Endothelial cell (in vitro differentiated cells): ENCODE results near the gene CRTC1. TPM values are rescaled to one million over a fixed set of nuclear protein-coding genes. Genes with fewer than 3 reads are reported as not detected.

Source experiments
- DNase-seq: peaks from one replicate; pipeline ENCODE4 v3.0.0; 2021; ENCODE audit warnings: low spot score
- H3K27ac Mint-ChIP-seq: one replicate; pipeline ENCODE4 v1.8.0; 2021; ENCODE audit warnings: mixed read lengths, inconsistent platforms; ENCODE audit not compliant: unreplicated experiment
- H3K27me3 Mint-ChIP-seq: one replicate; pipeline ENCODE4 v1.8.0; 2021; ENCODE audit warnings: mild to moderate bottlenecking, moderate library complexity, mixed read lengths, inconsistent platforms; ENCODE audit not compliant: unreplicated experiment
- H3K36me3 Mint-ChIP-seq: one replicate; pipeline ENCODE4 v1.8.0; 2021; ENCODE audit warnings: mild to moderate bottlenecking, low read depth, mixed read lengths, inconsistent platforms; ENCODE audit not compliant: unreplicated experiment
- H3K4me1 Mint-ChIP-seq: one replicate; pipeline ENCODE4 v1.8.0; 2021; ENCODE audit warnings: mild to moderate bottlenecking, mixed read lengths, inconsistent platforms; ENCODE audit not compliant: unreplicated experiment
- H3K4me3 Mint-ChIP-seq: one replicate; pipeline ENCODE4 v1.8.0; 2021; ENCODE audit warnings: mild to moderate bottlenecking, mixed read lengths, inconsistent platforms; ENCODE audit not compliant: unreplicated experiment
- H3K9me3 Mint-ChIP-seq: one replicate; pipeline ENCODE4 v1.8.0; 2021; ENCODE audit warnings: mixed read lengths, inconsistent platforms; ENCODE audit not compliant: unreplicated experiment
- total RNA-seq: library from RNA; stranded (reverse); fragmentation: NEBNext Ultra II Directional; extraction: Animal tissue kit (Norgen Biotek cat#: 25700); gene quantifications from one replicate; pipeline ENCODE4 v1.2.1, GENCODE V29; 2021; ENCODE audit not compliant: unreplicated experiment
- TF ChIP-seq, protein P1 (sequence below): fragments of 200-600 bp; sonication (generic); IDR thresholded peaks from one replicate; pipeline ENCODE4 v1.5.0; 2021; ENCODE audit warnings: antibody characterized with exemption; ENCODE audit not compliant: unreplicated experiment

CRTC1 gene
- total RNA-seq, 1 donor from 2014 or later, result 17.5 TPM

- no peak overlapping the region for H3K4me3 Mint-ChIP-seq
- peaks cover 6% of the 10 kb centered on the region for H3K4me1 Mint-ChIP-seq
- TF ChIP-seq, protein P1, sequence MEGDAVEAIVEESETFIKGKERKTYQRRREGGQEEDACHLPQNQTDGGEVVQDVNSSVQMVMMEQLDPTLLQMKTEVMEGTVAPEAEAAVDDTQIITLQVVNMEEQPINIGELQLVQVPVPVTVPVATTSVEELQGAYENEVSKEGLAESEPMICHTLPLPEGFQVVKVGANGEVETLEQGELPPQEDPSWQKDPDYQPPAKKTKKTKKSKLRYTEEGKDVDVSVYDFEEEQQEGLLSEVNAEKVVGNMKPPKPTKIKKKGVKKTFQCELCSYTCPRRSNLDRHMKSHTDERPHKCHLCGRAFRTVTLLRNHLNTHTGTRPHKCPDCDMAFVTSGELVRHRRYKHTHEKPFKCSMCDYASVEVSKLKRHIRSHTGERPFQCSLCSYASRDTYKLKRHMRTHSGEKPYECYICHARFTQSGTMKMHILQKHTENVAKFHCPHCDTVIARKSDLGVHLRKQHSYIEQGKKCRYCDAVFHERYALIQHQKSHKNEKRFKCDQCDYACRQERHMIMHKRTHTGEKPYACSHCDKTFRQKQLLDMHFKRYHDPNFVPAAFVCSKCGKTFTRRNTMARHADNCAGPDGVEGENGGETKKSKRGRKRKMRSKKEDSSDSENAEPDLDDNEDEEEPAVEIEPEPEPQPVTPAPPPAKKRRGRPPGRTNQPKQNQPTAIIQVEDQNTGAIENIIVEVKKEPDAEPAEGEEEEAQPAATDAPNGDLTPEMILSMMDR, result no peak
- peaks cover 11% of the 10 kb centered on the region for H3K36me3 Mint-ChIP-seq
- DNase-seq, result no peak
- H3K27ac Mint-ChIP-seq, result no peak overlapping the region
- H3K9me3 Mint-ChIP-seq, result no peaks in the 10 kb centered on the region
- no peaks in the 10 kb centered on the region for H3K27me3 Mint-ChIP-seq
These were observed 67.0 kb downstream of the CRTC1 start for GRCh38 chr19:18750295-18750970.

DNA sequence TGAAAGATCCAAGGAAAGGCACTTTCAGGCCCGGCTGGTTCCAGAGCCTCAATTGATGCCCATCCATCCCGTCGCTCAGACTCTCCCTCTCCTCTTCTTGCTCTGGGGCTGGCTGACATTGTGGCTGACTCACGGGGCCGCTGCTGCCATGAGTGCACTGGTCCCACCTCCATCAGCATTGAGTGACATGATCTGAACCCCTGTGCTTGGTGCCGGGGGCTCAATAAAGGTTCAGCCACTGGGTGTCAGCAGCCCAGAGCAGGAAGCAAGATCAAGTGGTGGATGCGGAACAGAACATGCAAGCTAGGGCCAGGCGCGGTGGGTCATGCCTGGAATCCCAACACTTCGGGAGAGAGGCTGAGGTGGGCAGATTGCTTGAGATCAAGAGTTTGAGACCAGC is 68.1 kb downstream of the CRTC1 start:
- TF ChIP-seq, protein P1, result no peak
- H3K27me3 Mint-ChIP-seq, result no peaks in the 10 kb centered on the region
- DNase-seq, result no peak
- peaks cover 4% of the 10 kb centered on the region for H3K4me1 Mint-ChIP-seq
- H3K27ac Mint-ChIP-seq, result no peak overlapping the region
- peaks cover 11% of the 10 kb centered on the region for H3K36me3 Mint-ChIP-seq
- H3K4me3 Mint-ChIP-seq, result no peak overlapping the region
- H3K9me3 Mint-ChIP-seq, result no peaks in the 10 kb centered on the region

- Mint-ChIP-seq H3K27me3 (peaks cover 3% of the 10 kb centered on the region), H3K4me1 (peaks cover 3% of the 10 kb centered on the region), H3K27ac (no peak overlapping the region), H3K4me3 (no peak overlapping the region), H3K36me3 (peaks cover 11% of the 10 kb centered on the region), H3K9me3 (no peaks in the 10 kb centered on the region)
- TF ChIP-seq, protein P1, result no peak
- DNase-seq, result no peak
These were observed 71.0 kb downstream of the CRTC1 start for GRCh38 chr19:18754501-18754900.

- Mint-ChIP-seq H3K36me3 (peaks cover 6% of the 10 kb centered on the region), H3K4me3 (no peak overlapping the region), H3K4me1 (no peaks in the 10 kb centered on the region), H3K27ac (no peak overlapping the region), H3K27me3 (peaks cover 11% of the 10 kb centered on the region), H3K9me3 (no peaks in the 10 kb centered on the region)
- TF ChIP-seq, protein P1, result no peak
- no peak for DNase-seq
These were observed 73.4 kb downstream of the CRTC1 start for GRCh38 chr19:18756896-18757295.

DNA sequence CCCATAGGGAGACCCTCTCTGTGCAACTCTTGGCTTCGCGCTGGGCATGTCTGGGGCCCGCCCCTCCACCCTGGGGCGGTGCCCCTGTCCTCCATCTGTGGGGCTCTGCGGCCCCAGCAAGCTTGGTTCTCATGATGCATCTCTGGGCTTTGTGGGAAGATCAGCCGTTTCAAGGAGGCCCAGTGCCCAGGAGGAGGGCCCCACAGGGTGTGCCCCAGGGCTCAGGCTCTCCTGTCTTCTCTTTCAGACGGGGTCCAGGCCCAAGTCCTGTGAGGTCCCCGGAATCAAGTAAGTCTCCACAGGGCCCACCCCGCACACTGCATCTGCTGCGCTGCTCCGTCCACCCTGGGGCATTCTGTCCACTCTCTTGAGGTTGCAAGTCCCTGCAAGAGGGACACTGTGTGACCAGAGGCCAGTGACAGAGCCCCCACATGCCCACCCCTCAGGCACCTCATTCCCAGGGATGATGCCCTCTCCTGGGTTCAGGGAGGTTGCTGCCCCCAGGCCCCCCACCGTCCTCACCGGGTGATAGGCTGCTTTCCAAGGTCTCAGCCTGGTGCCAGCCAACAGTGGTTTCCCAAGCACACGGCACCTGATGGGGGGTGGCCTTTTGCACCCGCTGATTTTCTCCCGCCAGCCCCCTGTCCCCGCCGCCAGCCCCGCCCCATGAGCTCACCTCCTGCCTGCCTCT is 76.0 kb downstream of the CRTC1 start:
- no peaks in the 10 kb centered on the region for H3K9me3 Mint-ChIP-seq
- H3K27ac Mint-ChIP-seq, result no peak overlapping the region
- TF ChIP-seq, protein P1, result no peak
- H3K27me3 Mint-ChIP-seq, result peaks cover 11% of the 10 kb centered on the region
- no peaks in the 10 kb centered on the region for H3K4me1 Mint-ChIP-seq
- DNase-seq, result no peak
- no peaks in the 10 kb centered on the region for H3K36me3 Mint-ChIP-seq
- H3K4me3 Mint-ChIP-seq, result no peak overlapping the region
